ENCODE measurements around the gene MT2A.
"Not testable (repeated sequence)": the region's sequence is repeated elsewhere in the genome, so short reads cannot be mapped to it uniquely, and the experiment has no call there.

The MT2A gene

DNA sequence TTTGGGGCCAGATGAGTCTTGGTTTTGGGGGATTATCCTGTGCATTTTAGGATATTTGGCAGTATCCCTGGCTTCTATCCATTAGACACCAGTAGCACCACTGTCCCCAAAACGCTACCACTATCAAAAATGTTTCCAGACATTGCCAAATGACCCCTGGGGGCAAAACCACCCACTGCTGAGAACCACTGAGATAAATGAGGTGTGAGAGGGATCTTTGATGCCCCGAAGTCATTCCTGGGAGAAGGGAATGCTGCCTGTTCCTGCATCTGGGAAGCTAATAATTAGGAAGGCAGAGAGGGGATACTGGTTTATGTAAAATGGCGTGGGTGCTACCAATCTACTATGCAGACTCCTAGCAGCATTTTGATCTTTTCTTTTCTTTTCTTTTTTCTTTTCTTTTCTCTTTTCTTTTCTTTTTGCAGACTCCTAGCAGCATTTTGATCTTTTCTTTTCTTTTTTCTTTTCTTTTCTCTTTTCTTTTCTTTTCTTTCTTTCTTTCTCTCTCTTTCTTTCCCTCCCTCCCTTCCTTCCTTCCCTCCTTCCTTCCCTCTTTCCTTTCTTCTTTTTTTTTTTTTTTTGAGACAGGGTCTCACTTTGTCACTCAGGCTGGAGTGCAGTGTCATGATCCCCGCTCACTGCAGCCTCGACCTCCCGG is 27.9 kb upstream of the MT2A start:
- Histone ChIP-seq H3K9ac (ENCODE audit: low read depth in 1 of 2, low read length in 2 of 2) (no peak overlapping the region), H3K27me3 (ENCODE audit: control insufficient read depth in 2 of 2, insufficient read depth in 2 of 2, low read length in 2 of 2) (no peaks in the 10 kb centered on the region), H3K27ac (ENCODE audit: low read depth in 2 of 2, low read length in 2 of 2) (no peak overlapping the region), H3K4me3 (ENCODE audit: low read length in 2 of 2) (no peak overlapping the region), H3K9me3 (ENCODE audit: control insufficient read depth in 2 of 2, low read length in 2 of 2) (no peaks in the 10 kb centered on the region), H3K4me1 (ENCODE audit: control insufficient read depth in 2 of 2, insufficient read depth in 2 of 2, low read length in 2 of 2) (no peaks in the 10 kb centered on the region), H3K36me3 (ENCODE audit: control insufficient read depth in 2 of 2, insufficient read depth in 2 of 2, low read length in 2 of 2) (no peaks in the 10 kb centered on the region)

DNA sequence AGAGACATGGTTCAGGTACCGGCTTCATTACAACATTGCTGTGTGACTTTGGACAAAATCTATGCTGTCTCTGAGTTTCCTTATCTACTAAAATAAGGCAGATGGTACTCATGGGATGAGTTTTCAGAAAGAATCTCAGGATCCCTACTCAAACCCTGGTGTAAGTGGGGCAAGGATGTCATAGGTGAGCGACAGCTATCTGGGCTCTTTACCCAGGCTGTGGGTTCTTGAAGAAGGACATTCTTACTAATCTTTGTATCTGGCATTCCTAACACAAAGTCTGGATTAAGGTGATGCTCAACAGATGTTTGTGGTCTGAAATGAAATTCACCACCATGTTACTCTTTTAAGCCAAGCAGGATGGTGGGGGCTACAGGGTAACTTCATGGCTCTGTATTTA is 25.5 kb upstream of the MT2A start:
- H3K36me3 ChIP-seq (ENCODE audit: control insufficient read depth in 2 of 2, insufficient read depth in 2 of 2, low read length in 2 of 2); H3K9ac ChIP-seq (ENCODE audit: low read depth in 1 of 2, low read length in 2 of 2); H3K27me3 ChIP-seq (ENCODE audit: control insufficient read depth in 2 of 2, insufficient read depth in 2 of 2, low read length in 2 of 2); H3K9me3 ChIP-seq (ENCODE audit: control insufficient read depth in 2 of 2, low read length in 2 of 2); H3K4me3 ChIP-seq (ENCODE audit: low read length in 2 of 2); H3K4me1 ChIP-seq (ENCODE audit: control insufficient read depth in 2 of 2, insufficient read depth in 2 of 2, low read length in 2 of 2); H3K27ac ChIP-seq (ENCODE audit: low read depth in 2 of 2, low read length in 2 of 2): not testable (repeated sequence)

DNA sequence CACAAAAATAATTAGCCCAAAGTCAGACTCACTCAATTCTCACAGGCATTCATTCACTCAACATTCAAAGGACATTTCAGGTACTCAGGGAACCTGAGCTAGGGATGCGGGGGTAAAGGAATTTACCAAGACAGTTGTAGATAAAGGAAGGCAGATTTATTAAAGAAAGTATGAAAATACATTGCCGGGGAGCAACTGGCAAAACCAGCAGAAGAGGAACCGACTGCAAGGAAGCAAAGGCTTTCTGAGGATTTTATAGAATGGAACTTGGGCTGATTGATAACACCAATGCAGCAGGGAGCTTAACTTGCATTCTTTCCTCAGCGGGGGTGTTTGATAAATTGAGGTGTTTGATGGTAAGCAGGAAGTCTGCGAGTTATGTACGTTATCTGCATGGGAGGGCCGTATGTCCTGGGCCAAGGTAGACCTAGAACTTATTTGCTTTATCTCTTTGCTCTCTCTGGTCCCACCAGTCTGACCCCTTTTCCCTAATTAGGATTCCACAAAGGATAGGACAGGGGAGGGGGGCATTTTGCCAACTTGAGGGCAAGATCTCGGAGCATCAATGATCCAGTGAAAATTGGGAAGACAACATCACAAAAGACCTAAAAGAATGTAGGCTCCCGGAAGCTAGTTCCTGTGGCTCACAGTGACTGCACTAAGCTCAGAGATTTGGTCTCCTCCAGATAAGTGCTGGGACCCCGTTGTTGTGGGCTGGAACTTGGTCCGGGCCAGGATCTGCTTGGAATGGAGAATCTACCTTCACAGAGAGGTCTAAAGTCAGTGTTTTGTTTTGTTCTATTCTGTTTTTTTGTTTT is 24.8 kb upstream of the MT2A start:
- no peaks in the 10 kb centered on the region for H3K4me1 ChIP-seq (ENCODE audit: control insufficient read depth in 2 of 2, insufficient read depth in 2 of 2, low read length in 2 of 2)
- no peaks in the 10 kb centered on the region for H3K9me3 ChIP-seq (ENCODE audit: control insufficient read depth in 2 of 2, low read length in 2 of 2)
- H3K9ac ChIP-seq (ENCODE audit: low read depth in 1 of 2, low read length in 2 of 2) = no peak overlapping the region
- H3K36me3 ChIP-seq (ENCODE audit: control insufficient read depth in 2 of 2, insufficient read depth in 2 of 2, low read length in 2 of 2) = no peaks in the 10 kb centered on the region
- H3K4me3 ChIP-seq (ENCODE audit: low read length in 2 of 2) = no peak overlapping the region
- peaks cover 0 to 2% of the 10 kb centered on the region in 2 donors for H3K27me3 ChIP-seq (ENCODE audit: control insufficient read depth in 2 of 2, insufficient read depth in 2 of 2, low read length in 2 of 2)
- no peak overlapping the region for H3K27ac ChIP-seq (ENCODE audit: low read depth in 2 of 2, low read length in 2 of 2)

DNA sequence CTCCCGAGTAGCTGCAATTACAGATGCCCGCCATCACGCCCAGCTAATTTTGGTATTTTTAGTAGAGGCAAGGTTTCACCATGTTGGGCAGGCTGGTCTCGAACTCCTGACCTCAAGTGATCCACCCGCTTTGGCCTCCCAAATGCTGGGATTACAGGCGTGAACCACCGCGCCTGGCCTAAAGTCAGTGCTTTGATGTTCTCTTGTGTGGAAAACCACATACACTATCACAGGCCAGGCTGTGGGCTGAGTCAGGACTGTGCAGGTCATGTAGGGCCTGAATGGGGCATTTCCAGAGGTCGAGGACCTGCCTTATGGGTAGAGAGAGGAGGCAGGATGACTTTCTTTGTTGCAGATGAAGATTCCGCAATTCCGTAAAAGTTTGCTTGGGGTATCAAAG is 24.1 kb upstream of the MT2A start:
- no peaks in the 10 kb centered on the region for H3K36me3 ChIP-seq (ENCODE audit: control insufficient read depth in 2 of 2, insufficient read depth in 2 of 2, low read length in 2 of 2)
- no peak overlapping the region for H3K27ac ChIP-seq (ENCODE audit: low read depth in 2 of 2, low read length in 2 of 2)
- peaks cover 0 to 3% of the 10 kb centered on the region in 2 donors for H3K4me1 ChIP-seq (ENCODE audit: control insufficient read depth in 2 of 2, insufficient read depth in 2 of 2, low read length in 2 of 2)

DNA sequence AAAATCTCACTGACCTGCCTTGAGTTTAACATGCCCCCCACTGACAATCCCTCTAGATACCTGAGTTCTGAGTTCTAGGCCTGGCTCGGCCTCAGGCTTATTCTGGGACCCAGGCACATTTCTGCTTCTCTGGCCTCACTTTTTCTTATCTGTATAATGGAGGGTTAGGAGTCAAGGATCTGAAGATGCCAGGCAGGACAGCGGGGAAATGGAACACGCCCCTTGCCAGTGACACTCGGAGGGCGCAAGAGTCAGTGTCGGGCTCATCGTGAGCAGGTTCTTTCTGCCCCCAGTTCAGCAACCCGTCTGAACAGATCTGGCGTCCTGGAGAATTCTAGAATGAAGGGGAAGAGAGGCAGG is 19.6 kb upstream of the MT2A start:
- peaks cover 6 to 18% of the 10 kb centered on the region in 2 donors for H3K27me3 ChIP-seq (ENCODE audit: control insufficient read depth in 2 of 2, insufficient read depth in 2 of 2, low read length in 2 of 2)
- no peak overlapping the region for H3K9ac ChIP-seq (ENCODE audit: low read depth in 1 of 2, low read length in 2 of 2)

More for the DNA sequence above, 24.1 kb upstream of the MT2A start:
- Histone ChIP-seq H3K9ac (ENCODE audit: low read depth in 1 of 2, low read length in 2 of 2) (no peak overlapping the region), H3K27me3 (ENCODE audit: control insufficient read depth in 2 of 2, insufficient read depth in 2 of 2, low read length in 2 of 2) (peaks cover 5 to 7% of the 10 kb centered on the region in 2 donors), H3K4me3 (ENCODE audit: low read length in 2 of 2) (no peak overlapping the region), H3K9me3 (ENCODE audit: control insufficient read depth in 2 of 2, low read length in 2 of 2) (no peaks in the 10 kb centered on the region)

DNA sequence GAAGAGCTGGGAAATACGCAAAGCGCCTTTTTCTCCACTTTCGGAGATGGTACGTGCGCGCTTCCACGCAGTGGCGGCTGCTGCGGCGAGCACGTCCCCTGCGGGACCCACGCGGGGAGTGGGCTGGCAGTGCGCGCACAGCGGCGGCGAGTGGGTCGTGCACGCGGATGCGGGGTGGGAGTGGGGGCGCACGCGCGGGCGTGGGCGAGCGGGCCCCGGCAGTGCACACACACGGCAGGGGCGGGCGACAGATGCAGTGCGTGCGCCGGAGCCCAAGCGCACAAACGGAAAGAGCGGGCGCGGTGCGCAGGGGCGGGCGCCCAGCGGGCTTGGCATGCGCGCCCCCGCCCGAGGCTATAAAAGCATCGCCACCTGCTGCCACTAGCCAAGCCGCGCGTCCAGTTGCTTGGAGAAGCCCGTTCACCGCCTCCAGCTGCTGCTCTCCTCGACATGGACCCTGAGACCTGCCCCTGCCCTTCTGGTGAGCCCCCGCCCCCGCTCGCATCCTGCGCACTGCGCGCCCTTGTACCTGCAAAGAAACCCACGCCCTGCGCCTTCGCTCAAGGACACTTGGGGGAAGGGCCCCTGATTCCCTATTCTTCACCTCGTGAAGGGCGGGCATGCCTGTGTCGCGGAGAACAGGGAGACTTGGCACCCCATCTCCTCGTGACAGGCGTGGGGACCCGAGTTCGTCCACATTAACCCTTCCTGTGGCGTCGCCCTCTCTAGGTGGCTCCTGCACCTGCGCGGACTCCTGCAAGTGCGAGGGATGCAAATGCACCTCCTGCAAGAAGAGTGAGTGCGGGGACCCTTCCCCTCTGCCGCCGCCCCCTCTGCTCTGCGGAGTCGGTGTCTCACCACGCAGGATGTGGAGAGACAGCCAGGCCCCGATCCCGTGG is 19.0 kb upstream of the MT2A start, which contains the start of gene MT3:
MT3 (plus strand) TSS at position 388 of the 899 bp plus-strand sequence; CDS start at position 451, 63 bp downstream.
- no peaks in the 10 kb centered on the region for H3K36me3 ChIP-seq (ENCODE audit: control insufficient read depth in 2 of 2, insufficient read depth in 2 of 2, low read length in 2 of 2)
- no peaks in the 10 kb centered on the region for H3K9me3 ChIP-seq (ENCODE audit: control insufficient read depth in 2 of 2, low read length in 2 of 2)
- H3K27me3 ChIP-seq (ENCODE audit: control insufficient read depth in 2 of 2, insufficient read depth in 2 of 2, low read length in 2 of 2) = peaks cover 6 to 18% of the 10 kb centered on the region in 2 donors
- peak within 1 kb of the TSS in 1 of 2 donors; percentile 36 for H3K9ac ChIP-seq (ENCODE audit: low read depth in 1 of 2, low read length in 2 of 2)
- peaks cover 9 to 12% of the 10 kb centered on the region in 2 donors for H3K4me1 ChIP-seq (ENCODE audit: control insufficient read depth in 2 of 2, insufficient read depth in 2 of 2, low read length in 2 of 2)
- no peak within 1 kb of the TSS for H3K27ac ChIP-seq (ENCODE audit: low read depth in 2 of 2, low read length in 2 of 2)
- H3K4me3 ChIP-seq (ENCODE audit: low read length in 2 of 2) = peak within 1 kb of the TSS; percentile 48 to 55

More for the DNA sequence above, 19.6 kb upstream of the MT2A start:
- Histone ChIP-seq H3K36me3 (ENCODE audit: control insufficient read depth in 2 of 2, insufficient read depth in 2 of 2, low read length in 2 of 2) (no peaks in the 10 kb centered on the region), H3K27ac (ENCODE audit: low read depth in 2 of 2, low read length in 2 of 2) (no peak overlapping the region), H3K9me3 (ENCODE audit: control insufficient read depth in 2 of 2, low read length in 2 of 2) (no peaks in the 10 kb centered on the region), H3K4me1 (ENCODE audit: control insufficient read depth in 2 of 2, insufficient read depth in 2 of 2, low read length in 2 of 2) (peaks cover 9 to 12% of the 10 kb centered on the region in 2 donors), H3K4me3 (ENCODE audit: low read length in 2 of 2) (peak overlapping the region; percentile 48 to 55)

DNA sequence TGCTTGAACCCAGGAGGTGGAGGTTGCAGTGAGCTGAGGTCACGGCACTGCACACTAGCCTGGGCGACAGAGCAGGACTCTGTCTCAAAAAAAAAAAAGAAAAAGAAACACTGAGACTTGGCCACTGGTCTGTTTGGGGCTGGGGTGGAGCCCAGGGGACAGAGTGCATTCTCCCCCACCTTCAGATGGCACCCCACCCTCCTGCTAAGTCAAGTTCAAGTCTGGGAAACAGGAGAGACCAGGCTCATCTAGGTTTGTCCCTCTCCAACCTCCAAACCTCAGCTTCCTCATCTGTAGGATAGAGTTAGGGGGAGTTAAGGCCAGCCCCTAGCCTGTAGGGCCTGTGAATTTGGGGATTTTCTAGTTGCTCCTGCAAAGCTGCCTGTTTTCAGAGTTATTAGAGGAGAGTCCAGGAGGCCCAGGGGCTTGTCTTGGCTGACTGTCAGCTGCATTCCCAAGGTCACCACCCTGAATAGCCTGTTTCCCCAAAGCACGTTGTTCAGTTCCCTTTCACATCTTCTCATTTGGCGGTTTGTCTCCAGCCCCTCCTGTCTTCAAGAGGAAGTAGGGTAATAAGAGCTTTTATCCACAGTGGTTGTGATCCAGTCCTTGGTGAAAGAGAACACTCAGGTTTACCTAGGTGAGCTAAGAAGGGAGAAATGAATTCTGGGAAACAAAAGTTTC is 16.9 kb upstream of the MT2A start:
- no peaks in the 10 kb centered on the region for H3K36me3 ChIP-seq (ENCODE audit: control insufficient read depth in 2 of 2, insufficient read depth in 2 of 2, low read length in 2 of 2)
- H3K4me1 ChIP-seq (ENCODE audit: control insufficient read depth in 2 of 2, insufficient read depth in 2 of 2, low read length in 2 of 2) = peaks cover 9 to 12% of the 10 kb centered on the region in 2 donors
- no peak overlapping the region for H3K27ac ChIP-seq (ENCODE audit: low read depth in 2 of 2, low read length in 2 of 2)
- peak overlapping the region in 1 of 2 donors; percentile 0 for H3K9ac ChIP-seq (ENCODE audit: low read depth in 1 of 2, low read length in 2 of 2)
- H3K4me3 ChIP-seq (ENCODE audit: low read length in 2 of 2) = no peak overlapping the region
- peaks cover 6 to 18% of the 10 kb centered on the region in 2 donors for H3K27me3 ChIP-seq (ENCODE audit: control insufficient read depth in 2 of 2, insufficient read depth in 2 of 2, low read length in 2 of 2)
- no peaks in the 10 kb centered on the region for H3K9me3 ChIP-seq (ENCODE audit: control insufficient read depth in 2 of 2, low read length in 2 of 2)

DNA sequence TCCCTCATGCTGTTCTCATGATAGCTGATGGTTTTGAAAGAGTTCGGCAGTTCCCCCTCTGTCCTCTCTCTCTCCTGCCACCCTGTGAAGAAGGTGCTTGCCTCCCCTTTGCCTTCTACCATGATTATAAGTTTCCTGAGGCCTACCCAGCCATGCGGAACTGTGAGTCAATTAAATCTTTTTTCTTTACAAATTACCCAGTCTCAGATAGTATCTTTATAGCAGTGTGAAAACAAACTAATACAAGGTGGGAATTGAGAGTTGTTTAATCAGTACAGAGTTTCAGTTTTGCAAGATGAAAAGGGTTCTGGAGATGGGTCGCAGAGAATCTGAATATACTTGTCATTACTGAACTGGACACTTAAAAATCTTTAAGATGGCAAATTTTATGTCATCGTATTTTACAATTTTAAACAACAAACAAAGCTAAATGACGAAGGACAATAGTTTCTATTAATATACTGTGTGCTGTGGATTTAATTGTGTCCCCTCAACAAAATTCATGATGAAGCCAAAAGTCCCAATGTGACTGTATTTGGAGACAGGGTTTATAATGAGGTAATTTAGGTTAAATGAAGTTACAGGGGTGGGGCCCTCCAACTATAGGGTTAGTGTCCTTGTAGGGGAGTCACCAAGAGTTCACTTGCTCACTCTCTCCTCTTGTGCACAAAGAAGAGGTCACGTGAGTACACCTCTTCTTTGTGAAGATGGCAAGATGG is 14.7 kb upstream of the MT2A start:
- H3K4me1 ChIP-seq (ENCODE audit: control insufficient read depth in 2 of 2, insufficient read depth in 2 of 2, low read length in 2 of 2) = peaks cover 9 to 12% of the 10 kb centered on the region in 2 donors
- no peak overlapping the region for H3K4me3 ChIP-seq (ENCODE audit: low read length in 2 of 2)
- no peaks in the 10 kb centered on the region for H3K9me3 ChIP-seq (ENCODE audit: control insufficient read depth in 2 of 2, low read length in 2 of 2)
- peaks cover 6 to 14% of the 10 kb centered on the region in 2 donors for H3K27me3 ChIP-seq (ENCODE audit: control insufficient read depth in 2 of 2, insufficient read depth in 2 of 2, low read length in 2 of 2)
- H3K27ac ChIP-seq (ENCODE audit: low read depth in 2 of 2, low read length in 2 of 2) = no peak overlapping the region
- H3K9ac ChIP-seq (ENCODE audit: low read depth in 1 of 2, low read length in 2 of 2) = no peak overlapping the region
- H3K36me3 ChIP-seq (ENCODE audit: control insufficient read depth in 2 of 2, insufficient read depth in 2 of 2, low read length in 2 of 2) = no peaks in the 10 kb centered on the region

DNA sequence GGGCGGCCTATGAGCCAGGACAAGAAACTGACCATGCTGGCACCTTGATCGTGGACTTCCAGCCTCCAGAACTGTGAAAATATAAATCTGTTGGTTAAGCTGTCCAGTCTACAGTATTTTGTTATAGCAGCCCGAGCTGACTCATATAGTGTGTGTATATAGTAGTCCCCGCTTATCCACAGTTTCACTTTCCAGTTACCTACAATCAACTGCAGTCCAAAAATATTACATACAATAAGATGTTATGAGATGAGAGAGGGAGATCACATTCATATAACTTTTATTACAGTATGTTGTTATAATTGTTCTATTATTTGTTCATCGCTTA is 14.1 kb upstream of the MT2A start:
- Histone ChIP-seq H3K4me1 (ENCODE audit: control insufficient read depth in 2 of 2, insufficient read depth in 2 of 2, low read length in 2 of 2) (peaks cover 8 to 9% of the 10 kb centered on the region in 2 donors), H3K9ac (ENCODE audit: low read depth in 1 of 2, low read length in 2 of 2) (no peak overlapping the region), H3K27me3 (ENCODE audit: control insufficient read depth in 2 of 2, insufficient read depth in 2 of 2, low read length in 2 of 2) (peaks cover under 1 to 11% of the 10 kb centered on the region in 2 donors), H3K9me3 (ENCODE audit: control insufficient read depth in 2 of 2, low read length in 2 of 2) (no peaks in the 10 kb centered on the region), H3K36me3 (ENCODE audit: control insufficient read depth in 2 of 2, insufficient read depth in 2 of 2, low read length in 2 of 2) (no peaks in the 10 kb centered on the region), H3K4me3 (ENCODE audit: low read length in 2 of 2) (no peak overlapping the region), H3K27ac (ENCODE audit: low read depth in 2 of 2, low read length in 2 of 2) (no peak overlapping the region)

Measured in mucosa of rectum (tissue), 2 donors.